ENCODE results near the gene KANSL1.
"Not testable (repeated sequence)": the region's sequence is repeated elsewhere in the genome, so short reads cannot be mapped to it uniquely, and the experiment has no call there.

Gene KANSL1

GRCh38 chr17:46025060-46025459, 168.2 kb downstream of the KANSL1 start:
- H3K9me2 ChIP-seq (replicated peaks; ENCODE audit: insufficient read depth, low read length): no peaks in the 10 kb centered on the region
- H3K9me3 ChIP-seq (ENCODE audit: insufficient read depth, low read length): no peaks in the 10 kb centered on the region
- H2AFZ ChIP-seq (ENCODE audit: low read depth, low read length, severe bottlenecking): no peak overlapping the region
- no peaks in the 10 kb centered on the region for H3F3A ChIP-seq (ENCODE audit: insufficient read depth)
- no peak overlapping the region for H3K9ac ChIP-seq (ENCODE audit: low read length)
- no peak overlapping the region for H3K4me2 ChIP-seq (ENCODE audit: low read depth, low read length, poor library complexity, severe bottlenecking)
- no peaks in the 10 kb centered on the region for H3K79me2 ChIP-seq (ENCODE audit: insufficient read depth, low read length)
- H4K20me1 ChIP-seq (ENCODE audit: low read depth, low read length): no peaks in the 10 kb centered on the region
- TF ChIP-seq EZH2phosphoT487 (conservative IDR thresholded peaks at IDR 0.05; ENCODE audit: low read length) (no peak), CTCF (IDR thresholded peaks at IDR 0.05; ENCODE audit: insufficient read depth, low read length, poor library complexity, severe bottlenecking) (no peak)
- no peak overlapping the region for H3K4me3 ChIP-seq (ENCODE audit: insufficient read depth, low read length, poor library complexity, severe bottlenecking)
- no peak overlapping the region for H3K27ac ChIP-seq (ENCODE audit: low read depth, low read length)
- H3K27me3 ChIP-seq (ENCODE audit: low read length): no peaks in the 10 kb centered on the region
- no peaks in the 10 kb centered on the region for H3K36me3 ChIP-seq (ENCODE audit: low read length)

DNA sequence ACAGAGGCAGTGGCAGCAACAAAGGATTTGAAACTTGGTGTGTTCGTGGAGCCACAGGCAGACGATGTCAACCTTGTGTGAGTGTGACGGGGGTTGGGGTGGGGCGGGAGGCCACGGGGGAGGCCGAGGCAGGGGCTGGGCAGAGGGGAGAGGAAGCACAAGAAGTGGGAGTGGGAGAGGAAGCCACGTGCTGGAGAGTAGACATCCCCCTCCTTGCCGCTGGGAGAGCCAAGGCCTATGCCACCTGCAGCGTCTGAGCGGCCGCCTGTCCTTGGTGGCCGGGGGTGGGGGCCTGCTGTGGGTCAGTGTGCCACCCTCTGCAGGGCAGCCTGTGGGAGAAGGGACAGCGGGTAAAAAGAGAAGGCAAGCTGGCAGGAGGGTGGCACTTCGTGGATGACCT, 168.6 kb downstream of the KANSL1 start:
- Histone ChIP-seq H3K9ac (ENCODE audit: low read length) (no peak overlapping the region), H3K9me2 (replicated peaks; ENCODE audit: insufficient read depth, low read length) (no peaks in the 10 kb centered on the region), H3K36me3 (ENCODE audit: low read length) (no peaks in the 10 kb centered on the region), H3K4me3 (ENCODE audit: insufficient read depth, low read length, poor library complexity, severe bottlenecking) (no peak overlapping the region), H2AFZ (ENCODE audit: low read depth, low read length, severe bottlenecking) (no peak overlapping the region), H3K27me3 (ENCODE audit: low read length) (no peaks in the 10 kb centered on the region), H3K79me2 (ENCODE audit: insufficient read depth, low read length) (no peaks in the 10 kb centered on the region), H3K27ac (ENCODE audit: low read depth, low read length) (no peak overlapping the region), H3F3A (ENCODE audit: insufficient read depth) (no peaks in the 10 kb centered on the region), H4K20me1 (ENCODE audit: low read depth, low read length) (no peaks in the 10 kb centered on the region), H3K4me2 (ENCODE audit: low read depth, low read length, poor library complexity, severe bottlenecking) (no peak overlapping the region), H3K9me3 (ENCODE audit: insufficient read depth, low read length) (no peaks in the 10 kb centered on the region)
- no peak for TF ChIP-seq EZH2phosphoT487 (conservative IDR thresholded peaks at IDR 0.05; ENCODE audit: low read length)
- no peak for TF ChIP-seq CTCF (IDR thresholded peaks at IDR 0.05; ENCODE audit: insufficient read depth, low read length, poor library complexity, severe bottlenecking)

- no peaks in the 10 kb centered on the region for H3K36me3 ChIP-seq (ENCODE audit: low read length)
- no peak overlapping the region for H3K9ac ChIP-seq (ENCODE audit: low read length)
- H2AFZ ChIP-seq (ENCODE audit: low read depth, low read length, severe bottlenecking): no peak overlapping the region
- no peaks in the 10 kb centered on the region for H4K20me1 ChIP-seq (ENCODE audit: low read depth, low read length)
- H3K9me3 ChIP-seq (ENCODE audit: insufficient read depth, low read length): no peaks in the 10 kb centered on the region
- H3F3A ChIP-seq (ENCODE audit: insufficient read depth): no peaks in the 10 kb centered on the region
- no peak overlapping the region for H3K4me2 ChIP-seq (ENCODE audit: low read depth, low read length, poor library complexity, severe bottlenecking)
- no peaks in the 10 kb centered on the region for H3K79me2 ChIP-seq (ENCODE audit: insufficient read depth, low read length)
- H3K9me2 ChIP-seq (replicated peaks; ENCODE audit: insufficient read depth, low read length): no peaks in the 10 kb centered on the region
- no peak for TF ChIP-seq EZH2phosphoT487 (conservative IDR thresholded peaks at IDR 0.05; ENCODE audit: low read length)
- TF ChIP-seq CTCF (IDR thresholded peaks at IDR 0.05; ENCODE audit: insufficient read depth, low read length, poor library complexity, severe bottlenecking): no peak
- no peak overlapping the region for H3K4me3 ChIP-seq (ENCODE audit: insufficient read depth, low read length, poor library complexity, severe bottlenecking)
- H3K27me3 ChIP-seq (ENCODE audit: low read length): no peaks in the 10 kb centered on the region
- no peak overlapping the region for H3K27ac ChIP-seq (ENCODE audit: low read depth, low read length)
Observed at GRCh38 chr17:46023783-46024388, 169.3 kb downstream of the KANSL1 start.

DNA sequence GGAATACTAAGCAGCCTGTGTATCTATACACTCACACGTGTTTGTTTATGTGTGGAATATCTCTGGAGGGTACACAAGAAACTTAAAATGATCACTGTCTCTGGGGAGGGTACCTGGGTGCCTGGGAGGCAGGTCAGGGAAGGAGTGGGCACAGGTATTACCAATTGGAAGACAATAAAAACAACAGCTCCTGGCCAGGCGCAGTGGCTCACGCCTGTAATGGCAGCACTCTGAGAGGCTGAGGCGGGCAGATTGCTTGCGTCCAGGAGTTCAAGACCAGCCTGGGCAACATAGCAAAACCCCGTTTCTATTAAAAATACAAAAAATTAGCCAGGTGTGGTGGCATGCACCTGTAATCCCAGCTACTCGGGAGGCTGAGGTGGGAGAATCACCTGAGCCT, 169.9 kb downstream of the KANSL1 start:
- not testable (repeated sequence) for H3K27me3 ChIP-seq (ENCODE audit: low read length); H3K79me2 ChIP-seq (ENCODE audit: insufficient read depth, low read length); H4K20me1 ChIP-seq (ENCODE audit: low read depth, low read length); H3K4me3 ChIP-seq (ENCODE audit: insufficient read depth, low read length, poor library complexity, severe bottlenecking); H3K9me3 ChIP-seq (ENCODE audit: insufficient read depth, low read length); H2AFZ ChIP-seq (ENCODE audit: low read depth, low read length, severe bottlenecking); H3F3A ChIP-seq (ENCODE audit: insufficient read depth); H3K9ac ChIP-seq (ENCODE audit: low read length); H3K4me2 ChIP-seq (ENCODE audit: low read depth, low read length, poor library complexity, severe bottlenecking); H3K27ac ChIP-seq (ENCODE audit: low read depth, low read length); H3K9me2 ChIP-seq (replicated peaks; ENCODE audit: insufficient read depth, low read length); H3K36me3 ChIP-seq (ENCODE audit: low read length)

Measured in SU-DHL-6 (cell line).